HG03196 (cell line): ENCODE data around the gene SRPK1.

Experiments used
- ATAC-seq: cut with Tn5 transposase; IDR thresholded peaks from one replicate; pipeline ENCODE4 v1.9.1; 2021; ENCODE audit not compliant: unreplicated experiment

Gene SRPK1

DNA sequence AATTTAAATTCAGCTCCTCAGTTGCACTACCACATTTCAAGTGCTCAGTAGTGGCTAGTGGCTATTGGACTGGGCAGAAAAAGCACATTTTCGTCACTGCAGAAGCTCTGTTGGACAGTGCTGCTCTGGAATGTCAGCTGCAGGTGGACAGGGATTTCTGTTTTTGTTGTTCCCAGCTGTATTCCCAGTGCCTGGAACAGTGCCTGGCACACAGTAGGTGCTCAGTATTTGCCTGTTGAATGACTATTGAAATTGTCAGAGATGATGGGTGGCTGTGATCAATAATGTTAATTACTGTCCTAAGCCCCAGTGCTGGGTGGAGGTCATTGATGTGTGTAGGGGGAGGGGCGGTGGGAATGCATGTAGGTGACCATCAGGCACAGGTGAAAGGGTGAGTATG lies 134.6 kb downstream of the SRPK1 start:
- ATAC-seq: no peak

DNA sequence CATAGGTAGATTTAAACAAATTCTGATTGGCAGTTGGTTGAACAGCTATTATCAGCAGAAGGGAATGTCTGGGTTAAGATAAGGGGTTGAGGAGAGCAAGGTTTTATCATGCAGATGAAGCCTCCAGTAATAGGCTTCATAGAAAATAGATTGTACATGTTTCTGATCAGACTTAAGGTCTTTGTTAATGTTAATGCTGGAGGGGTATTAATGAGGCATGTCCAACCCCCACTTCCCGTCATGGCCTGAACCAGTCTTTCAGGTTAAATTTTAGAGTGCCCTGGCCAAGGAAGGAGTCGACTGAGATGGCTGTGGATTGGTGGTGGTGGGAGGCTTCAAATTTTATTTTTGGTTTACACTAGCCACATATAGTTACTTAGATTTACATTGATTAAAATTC lies 136.7 kb downstream of the SRPK1 start:
- no peak for ATAC-seq
